Mononuclear cell (primary cell): Measurements from ENCODE around the gene COL26A1. TPM values are rescaled to one million over a fixed set of nuclear protein-coding genes. Genes with fewer than 3 reads are reported as not detected.

ENCODE experiments used
- H3K27me3 ChIP-seq: 2 replicates; pipeline ENCODE4 v1.6.0; 2011; ENCODE audit warnings: low read length, control low read depth; ENCODE audit not compliant: insufficient read depth
- H3K4me1 ChIP-seq: 2 replicates; pipeline ENCODE4 v1.5.1; 2011; ENCODE audit warnings: mild to moderate bottlenecking, low read length, control low read depth; ENCODE audit not compliant: insufficient read depth
- H3K4me3 ChIP-seq: 2 replicates; pipeline ENCODE4 v1.5.1; 2011; ENCODE audit warnings: mild to moderate bottlenecking, low read length, moderate library complexity
- H3K9me3 ChIP-seq: 2 replicates; pipeline ENCODE4 v1.5.1; 2011; ENCODE audit warnings: low read depth, mild to moderate bottlenecking, control low read depth, low read length
- total RNA-seq: library from RNA; depleted of rRNA; stranded (reverse); fragments of >200 nt; gene quantifications from one replicate; pipeline ENCODE4 v1.2.3, GENCODE V29; 2012

Gene COL26A1
- total RNA-seq, 1 donor = 0.21 TPM

DNA sequence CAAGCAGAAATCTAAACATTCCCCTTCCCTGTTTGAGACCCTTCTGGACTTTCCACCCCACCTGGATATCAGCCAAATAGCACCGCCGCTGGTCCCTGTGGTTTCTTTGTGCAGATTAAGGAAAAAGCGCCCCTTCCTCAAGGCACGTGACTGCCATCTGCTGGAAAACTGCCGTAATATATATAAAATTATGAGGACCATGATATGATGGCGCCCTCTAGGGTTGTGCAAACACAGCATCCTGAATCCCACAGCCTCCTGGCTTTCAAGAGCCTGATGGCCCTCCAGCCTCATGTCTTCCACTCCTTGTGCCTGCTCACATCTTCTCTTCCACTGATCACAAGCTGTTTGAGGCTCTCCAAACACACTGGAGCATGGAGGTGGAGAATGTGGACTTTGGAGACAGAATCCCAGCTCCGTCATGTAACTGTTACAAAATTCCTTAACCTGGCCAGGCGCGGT lies 145.1 kb downstream of the COL26A1 start:
- no peak overlapping the region for H3K4me3 ChIP-seq
- no peaks in the 10 kb centered on the region for H3K27me3 ChIP-seq
- peaks cover 9% of the 10 kb centered on the region for H3K4me1 ChIP-seq
- no peaks in the 10 kb centered on the region for H3K9me3 ChIP-seq

DNA sequence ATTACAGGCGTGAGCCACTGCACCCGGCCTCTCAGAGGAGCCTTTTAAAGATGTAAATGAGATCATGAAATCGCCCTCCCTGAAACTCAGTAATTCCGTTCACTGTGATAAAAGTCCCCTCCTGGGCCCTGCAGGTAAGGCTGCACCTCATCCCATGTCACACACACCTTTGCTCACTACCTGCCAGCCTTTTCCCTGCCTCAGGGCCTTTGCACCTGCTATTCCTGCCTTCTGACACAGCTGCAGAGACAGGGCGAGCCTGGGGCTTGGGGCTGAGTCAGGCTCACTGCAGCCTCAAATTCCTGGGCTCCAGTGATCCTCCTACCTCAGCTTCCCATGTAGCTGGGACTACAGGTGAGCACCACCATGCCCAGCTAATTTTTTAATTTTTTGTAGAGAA lies 147.6 kb downstream of the COL26A1 start:
- Histone ChIP-seq H3K27me3 (no peaks in the 10 kb centered on the region), H3K4me3 (no peak overlapping the region), H3K9me3 (no peaks in the 10 kb centered on the region), H3K4me1 (peaks cover 4% of the 10 kb centered on the region)

DNA sequence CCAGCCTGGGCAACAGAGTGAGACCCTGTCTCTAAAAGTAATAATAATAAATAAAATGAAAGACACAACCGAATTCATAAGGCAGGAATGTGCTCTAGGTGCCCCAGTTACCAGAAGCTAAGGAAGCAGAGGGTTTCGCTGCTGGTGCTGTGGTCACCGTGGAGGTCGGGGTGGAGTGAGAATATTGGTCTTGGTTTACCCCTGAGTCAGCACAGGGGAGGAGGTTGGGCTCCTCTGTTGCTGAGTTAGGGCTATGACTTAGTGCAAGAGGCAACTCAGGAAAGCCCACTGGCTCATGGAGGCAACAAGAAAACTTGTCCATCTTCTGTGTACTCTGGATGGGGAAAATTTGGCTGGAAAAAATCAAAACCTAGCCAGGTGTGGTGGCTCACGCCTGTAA lies 149.3 kb downstream of the COL26A1 start:
- Histone ChIP-seq H3K4me3 (no peak overlapping the region), H3K9me3 (no peaks in the 10 kb centered on the region), H3K4me1 (peaks cover 4% of the 10 kb centered on the region), H3K27me3 (no peaks in the 10 kb centered on the region)

DNA sequence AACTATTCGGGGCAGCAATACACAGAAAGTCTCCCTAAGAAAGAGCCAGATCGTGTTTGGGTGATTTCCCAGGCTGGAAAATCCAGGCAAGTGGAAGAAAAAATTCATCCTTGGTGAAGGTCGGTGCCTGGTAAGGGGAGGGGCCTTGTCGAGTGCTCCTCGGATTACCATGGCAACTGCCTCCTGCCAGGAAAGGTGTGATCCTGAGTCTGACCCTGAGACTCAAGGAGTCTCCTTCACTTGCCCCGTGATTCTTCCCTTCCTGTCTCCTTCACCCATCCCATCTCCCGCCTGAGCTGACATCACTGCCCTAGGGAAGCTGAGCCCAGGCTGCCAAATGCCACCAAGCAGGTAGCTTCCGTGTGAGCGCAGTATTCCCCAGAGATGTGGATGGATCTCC lies 154.2 kb downstream of the COL26A1 start:
- Histone ChIP-seq H3K27me3 (no peaks in the 10 kb centered on the region), H3K4me3 (no peak overlapping the region), H3K4me1 (no peaks in the 10 kb centered on the region), H3K9me3 (no peaks in the 10 kb centered on the region)

DNA sequence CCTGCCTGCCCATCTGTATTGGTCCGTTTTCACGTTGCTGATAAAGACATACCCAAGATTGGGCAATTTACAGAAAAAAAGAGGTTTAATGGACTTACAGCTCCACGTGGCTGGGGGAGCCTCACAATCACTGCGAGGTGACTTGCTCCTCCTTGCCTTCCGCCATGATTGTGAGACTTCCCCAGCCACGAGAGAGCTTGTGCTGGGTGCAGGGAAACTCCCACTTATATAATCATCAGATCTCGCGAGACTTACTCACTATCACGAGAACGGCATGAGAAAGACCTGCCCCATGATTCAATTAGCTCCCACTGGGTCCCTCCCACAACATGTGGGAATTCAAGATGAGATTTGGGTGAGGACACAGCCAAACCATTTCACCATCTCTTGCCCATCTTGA lies 154.6 kb downstream of the COL26A1 start:
- Histone ChIP-seq H3K9me3 (no peaks in the 10 kb centered on the region), H3K27me3 (no peaks in the 10 kb centered on the region), H3K4me1 (no peaks in the 10 kb centered on the region), H3K4me3 (no peak overlapping the region)

DNA sequence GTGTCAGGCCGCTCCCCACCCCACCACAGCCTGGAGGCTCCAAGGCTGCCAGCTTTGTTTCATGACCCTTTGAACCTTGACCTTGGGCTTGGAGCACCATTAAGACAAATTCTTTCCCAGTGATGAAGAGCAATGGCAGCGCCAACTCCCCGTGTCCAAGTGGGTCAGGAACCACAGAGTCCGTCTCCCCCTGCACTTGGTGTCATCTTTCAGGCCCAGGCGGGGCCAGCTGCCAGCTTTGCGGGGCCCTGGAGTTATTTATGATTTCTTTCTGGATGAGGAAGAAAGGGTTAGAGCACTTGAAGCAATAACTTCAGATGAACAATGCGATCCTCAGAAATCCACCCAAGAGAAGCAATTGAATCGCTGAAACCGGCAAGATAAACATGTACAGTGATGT lies 155.7 kb downstream of the COL26A1 start:
- Histone ChIP-seq H3K27me3 (no peaks in the 10 kb centered on the region), H3K4me3 (no peak overlapping the region), H3K9me3 (no peaks in the 10 kb centered on the region), H3K4me1 (no peaks in the 10 kb centered on the region)

DNA sequence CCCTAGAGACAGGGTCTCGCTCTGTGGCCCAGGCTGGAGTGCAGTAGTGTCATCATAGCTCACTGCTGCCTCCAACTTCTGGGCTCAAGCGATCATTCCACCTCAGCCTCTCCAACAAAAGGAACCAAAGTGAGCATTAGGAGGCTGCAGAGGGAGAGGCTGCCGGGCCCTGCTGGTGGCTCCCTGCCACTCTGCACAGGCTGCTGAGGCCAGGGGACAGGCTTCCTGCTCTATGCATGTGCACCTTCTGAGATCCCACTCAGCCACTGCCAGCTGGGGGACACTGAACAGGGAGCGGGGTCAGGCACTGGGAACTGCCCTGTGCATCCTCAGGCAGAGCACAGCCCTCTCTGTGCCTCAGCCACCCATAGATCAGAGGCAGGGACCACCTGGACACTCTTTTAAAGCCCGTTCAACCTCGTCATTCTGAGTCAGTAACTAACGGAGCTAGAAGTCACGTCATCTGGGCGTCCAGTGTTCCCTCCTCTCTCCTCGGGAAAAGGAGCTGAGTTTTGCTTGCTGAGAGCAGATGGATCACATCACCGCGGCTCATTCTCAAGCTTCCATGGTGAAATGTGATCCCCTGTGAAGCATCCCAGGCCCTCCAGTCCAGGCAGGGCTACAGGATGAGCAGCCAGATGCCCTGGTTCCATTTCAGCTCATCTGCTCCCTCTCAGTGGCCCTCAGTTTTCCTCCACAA lies 156.8 kb downstream of the COL26A1 start:
- Histone ChIP-seq H3K27me3 (no peaks in the 10 kb centered on the region), H3K4me3 (no peak overlapping the region), H3K9me3 (no peaks in the 10 kb centered on the region), H3K4me1 (no peaks in the 10 kb centered on the region)

DNA sequence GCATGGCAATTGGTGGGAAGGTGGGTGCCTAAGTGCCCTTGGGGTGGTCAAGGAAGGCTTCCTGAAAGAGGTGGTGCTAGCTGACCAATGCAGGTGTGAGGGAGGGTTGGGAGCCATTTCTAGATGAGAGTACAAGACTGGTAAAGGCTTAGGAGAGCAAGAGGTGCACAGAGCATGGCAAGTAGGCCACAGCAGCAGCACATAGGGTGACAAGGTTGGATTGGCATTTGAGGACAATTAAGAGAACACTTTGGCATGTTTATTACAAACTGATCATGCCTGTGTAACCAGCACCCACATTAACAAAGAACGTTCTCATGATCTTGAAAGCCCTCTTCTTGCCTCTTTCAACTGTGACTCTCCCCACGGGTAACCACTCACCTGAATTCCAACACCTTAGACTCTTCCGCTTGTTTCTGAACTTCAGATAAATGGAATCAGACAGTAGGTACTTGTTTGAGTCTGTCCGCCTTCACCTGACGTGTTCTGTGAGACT lies 158.8 kb downstream of the COL26A1 start:
- H3K27me3 ChIP-seq = no peaks in the 10 kb centered on the region
- no peaks in the 10 kb centered on the region for H3K9me3 ChIP-seq
- no peak overlapping the region for H3K4me3 ChIP-seq
- H3K4me1 ChIP-seq = no peaks in the 10 kb centered on the region

DNA sequence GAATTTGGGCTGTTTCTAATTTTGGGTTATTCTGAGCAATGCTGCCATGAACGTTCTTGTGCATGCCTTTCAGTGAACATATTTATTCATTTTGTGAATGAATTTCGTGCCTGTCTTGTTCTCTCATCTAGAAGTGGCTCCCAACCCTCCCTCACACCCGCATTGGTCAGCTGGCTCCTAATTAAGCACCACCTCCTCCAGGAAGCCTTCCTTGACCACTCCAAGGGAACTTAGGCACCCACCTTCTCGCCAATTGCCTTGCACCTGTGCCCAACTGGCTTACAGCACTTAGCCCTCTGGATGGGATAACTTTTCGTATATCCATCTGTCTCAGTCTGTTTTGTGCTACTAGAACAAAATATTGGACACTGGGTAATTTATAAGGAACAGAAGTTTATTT lies 159.3 kb downstream of the COL26A1 start:
- no peaks in the 10 kb centered on the region for H3K9me3 ChIP-seq
- H3K4me1 ChIP-seq = no peaks in the 10 kb centered on the region
- no peak overlapping the region for H3K4me3 ChIP-seq
- no peaks in the 10 kb centered on the region for H3K27me3 ChIP-seq

DNA sequence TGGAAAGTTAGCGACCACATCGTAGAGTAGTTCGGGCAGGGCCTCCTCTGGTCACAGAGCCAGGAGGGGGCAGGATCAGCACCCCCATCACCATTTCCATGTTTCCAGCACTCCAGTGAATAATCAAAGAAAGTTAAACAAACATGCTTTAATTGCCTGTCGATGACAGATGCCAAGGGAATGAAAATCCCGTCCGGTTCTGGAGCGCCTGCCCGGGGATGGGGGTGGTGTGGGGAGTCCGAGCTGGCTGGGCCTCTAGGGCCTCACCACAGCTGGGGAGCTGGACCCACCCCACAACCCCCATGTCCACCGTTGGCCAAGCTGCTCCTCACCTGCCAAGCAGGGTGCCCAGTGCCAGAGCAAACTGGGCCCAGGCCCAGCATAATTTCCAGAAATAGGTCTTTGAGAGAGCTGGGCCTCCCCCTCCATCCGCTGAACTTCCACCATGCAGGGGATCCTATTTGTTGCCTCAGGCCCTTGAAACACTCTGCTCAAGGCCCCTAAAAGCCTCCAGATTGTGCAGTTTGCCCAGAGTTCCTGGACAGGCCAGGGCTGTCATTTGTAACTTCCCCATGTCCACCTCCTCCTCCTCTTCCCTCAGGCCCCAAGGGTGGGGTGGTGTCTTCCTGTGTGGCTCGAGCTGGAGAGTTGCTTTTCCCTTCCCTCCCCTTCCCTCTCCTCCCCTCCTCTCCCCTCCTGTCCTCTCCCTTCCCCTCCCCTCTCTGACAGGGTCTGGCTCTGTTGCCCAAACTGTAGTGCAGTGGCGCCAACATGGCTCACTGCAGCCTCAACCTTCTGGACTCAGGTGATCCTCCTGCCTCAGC lies 165.4 kb downstream of the COL26A1 start:
- H3K4me1 ChIP-seq = no peaks in the 10 kb centered on the region
- no peaks in the 10 kb centered on the region for H3K27me3 ChIP-seq
- no peak overlapping the region for H3K4me3 ChIP-seq
- no peaks in the 10 kb centered on the region for H3K9me3 ChIP-seq

DNA sequence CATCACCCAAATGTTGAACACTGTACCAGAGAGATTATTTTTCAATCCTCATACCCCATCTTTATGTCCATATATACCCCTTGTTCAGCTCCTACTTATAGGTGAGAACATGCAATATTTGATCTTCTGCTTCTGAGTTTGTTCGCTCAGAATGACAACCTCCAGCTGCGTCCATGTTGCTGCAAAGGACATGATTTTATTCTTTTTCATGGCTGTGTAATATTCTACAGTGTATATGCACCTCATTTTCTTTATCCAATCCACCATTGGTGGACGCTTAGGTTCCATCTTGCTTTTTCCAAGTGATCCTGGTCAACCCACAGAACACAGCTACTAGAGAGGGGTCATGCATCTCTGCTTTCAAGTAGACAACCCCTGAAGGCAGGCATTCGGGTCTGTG lies 166.9 kb downstream of the COL26A1 start:
- no peaks in the 10 kb centered on the region for H3K4me1 ChIP-seq
- no peak overlapping the region for H3K4me3 ChIP-seq
- H3K9me3 ChIP-seq = no peaks in the 10 kb centered on the region
- no peaks in the 10 kb centered on the region for H3K27me3 ChIP-seq

DNA sequence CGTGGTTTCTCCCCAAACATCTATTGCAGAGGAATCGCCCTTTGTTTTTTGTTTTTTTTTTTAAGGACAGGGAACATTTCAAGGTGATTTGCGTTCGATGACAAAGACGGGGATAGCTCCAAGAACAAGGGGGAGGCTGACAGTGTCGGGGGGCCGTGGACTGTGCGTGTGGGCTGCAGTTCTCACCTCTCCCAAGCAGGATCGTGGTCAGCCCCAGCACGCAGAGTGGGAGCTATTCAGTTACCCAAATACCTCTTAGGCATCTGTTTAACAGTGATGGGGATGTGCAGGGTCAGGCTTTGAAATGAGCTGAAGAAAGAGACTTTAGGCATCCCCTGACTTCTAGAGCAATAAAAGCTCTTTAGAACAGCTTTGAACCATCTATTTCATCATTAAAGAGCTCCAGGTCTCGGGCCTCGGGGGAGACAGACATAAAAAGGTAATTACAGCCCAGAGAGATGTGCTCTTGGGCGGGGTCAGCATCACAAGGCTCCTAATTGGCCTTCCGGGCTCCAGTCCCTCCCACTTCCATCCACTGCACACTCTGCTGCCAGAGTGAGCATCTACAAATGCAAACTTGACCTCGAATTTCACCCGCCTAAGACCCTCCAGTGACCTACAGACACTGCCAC lies 169.2 kb downstream of the COL26A1 start:
- no peak overlapping the region for H3K4me3 ChIP-seq
- H3K9me3 ChIP-seq = no peaks in the 10 kb centered on the region
- H3K4me1 ChIP-seq = no peaks in the 10 kb centered on the region
- no peaks in the 10 kb centered on the region for H3K27me3 ChIP-seq

DNA sequence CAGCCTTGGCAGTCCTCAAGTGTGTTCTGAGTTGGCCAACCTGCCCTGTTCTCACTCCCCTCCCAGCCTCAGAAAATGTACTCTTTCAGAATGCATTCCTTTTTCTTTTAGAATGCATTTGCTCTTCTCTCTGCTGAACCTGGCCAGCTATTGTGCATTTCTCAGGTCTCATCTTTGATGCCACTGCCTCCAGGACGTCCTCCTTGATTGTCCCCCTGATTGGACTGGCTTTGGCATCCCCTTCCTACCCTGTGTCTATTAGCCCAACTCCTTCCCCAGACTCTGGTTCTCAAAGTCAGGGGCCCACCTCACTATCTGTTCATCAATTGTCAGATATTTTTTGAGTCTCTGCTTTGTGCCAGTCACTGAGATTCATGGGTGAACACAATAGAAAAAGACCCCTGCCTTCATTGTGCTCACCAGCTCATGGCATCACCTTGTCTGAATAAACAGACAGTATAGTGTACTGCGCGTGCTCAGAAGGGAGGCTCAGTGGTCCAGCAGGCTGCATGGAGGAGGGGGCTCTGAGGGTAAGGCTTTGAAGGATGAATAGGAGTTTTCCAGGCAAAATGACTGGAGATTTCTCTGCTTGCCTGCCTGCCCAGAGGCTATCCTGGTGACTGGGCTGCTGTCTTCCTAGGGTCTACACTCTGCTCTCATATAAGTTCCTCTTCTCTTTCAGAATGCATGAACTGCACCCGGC lies 169.9 kb downstream of the COL26A1 start:
- Histone ChIP-seq H3K9me3 (no peaks in the 10 kb centered on the region), H3K27me3 (no peaks in the 10 kb centered on the region), H3K4me3 (no peak overlapping the region), H3K4me1 (no peaks in the 10 kb centered on the region)

DNA sequence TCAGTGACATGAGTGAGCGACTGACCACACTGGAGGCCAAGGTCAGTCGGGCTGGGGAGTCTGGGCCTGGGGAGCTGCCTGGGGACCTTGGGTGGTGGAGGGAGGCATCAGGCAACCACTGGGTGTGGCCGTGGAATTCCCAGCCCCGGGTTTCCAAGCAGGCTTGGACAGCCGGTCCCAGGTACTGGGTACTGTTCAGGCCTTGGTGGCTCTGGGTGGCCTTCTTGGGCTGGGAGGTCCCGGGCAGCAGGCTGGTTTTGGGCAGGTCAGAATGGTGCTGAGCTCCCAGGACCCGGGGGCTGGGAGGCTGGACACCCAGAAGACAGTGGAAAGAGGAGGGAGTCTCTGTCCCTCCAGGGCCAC lies 170.4 kb downstream of the COL26A1 start:
- H3K4me1 ChIP-seq = no peaks in the 10 kb centered on the region
- H3K27me3 ChIP-seq = no peaks in the 10 kb centered on the region
- no peaks in the 10 kb centered on the region for H3K9me3 ChIP-seq
- no peak overlapping the region for H3K4me3 ChIP-seq
